ENCODE data around the gene SMNDC1. TPM values are rescaled to one million over a fixed set of nuclear protein-coding genes. Genes with fewer than 3 reads are reported as not detected.

Gene SMNDC1
- total RNA-seq, 1 donor from 2014 or later: 46.7 TPM

- Mint-ChIP-seq H3K27ac (ENCODE audit: unreplicated experiment) (no peak overlapping the region), H3K9me3 (ENCODE audit: unreplicated experiment) (peaks cover 10% of the 10 kb centered on the region), H3K4me3 (ENCODE audit: unreplicated experiment) (no peak overlapping the region), H3K27me3 (ENCODE audit: low read depth, unreplicated experiment) (no peaks in the 10 kb centered on the region), H3K4me1 (ENCODE audit: low read depth, unreplicated experiment) (peaks cover 35% of the 10 kb centered on the region), H3K36me3 (ENCODE audit: low read depth, unreplicated experiment) (no peaks in the 10 kb centered on the region)
- Histone ChIP-seq H2AFZ (ENCODE audit: low read depth, low read length) (no peak overlapping the region), H3K27me3 (ENCODE audit: insufficient read depth, low read length) (no peaks in the 10 kb centered on the region), H4K20me1 (ENCODE audit: insufficient read depth, low read length) (no peaks in the 10 kb centered on the region), H3K36me3 (ENCODE audit: insufficient read depth, low read length) (no peaks in the 10 kb centered on the region), H3K4me3 (ENCODE audit: insufficient read depth, low read depth, low read length) (no peak overlapping the region), H3K4me1 (ENCODE audit: insufficient read depth, low read length) (peaks cover 22% of the 10 kb centered on the region), H3K9me3 (ENCODE audit: insufficient read depth, low read depth, low read length) (no peaks in the 10 kb centered on the region), H3K9ac (ENCODE audit: low read length) (no peak overlapping the region), H3K27ac (ENCODE audit: low read depth, low read length) (no peak overlapping the region), H3K79me2 (ENCODE audit: insufficient read depth, low read length) (no peaks in the 10 kb centered on the region), H3K4me2 (ENCODE audit: low read length) (no peak overlapping the region)
- DNase-seq (ENCODE audit: low read depth): no peak
- TF ChIP-seq EZH2 (IDR thresholded peaks at IDR 0.05; ENCODE audit: insufficient read depth, low read length): no peak
- TF ChIP-seq, protein P1, sequence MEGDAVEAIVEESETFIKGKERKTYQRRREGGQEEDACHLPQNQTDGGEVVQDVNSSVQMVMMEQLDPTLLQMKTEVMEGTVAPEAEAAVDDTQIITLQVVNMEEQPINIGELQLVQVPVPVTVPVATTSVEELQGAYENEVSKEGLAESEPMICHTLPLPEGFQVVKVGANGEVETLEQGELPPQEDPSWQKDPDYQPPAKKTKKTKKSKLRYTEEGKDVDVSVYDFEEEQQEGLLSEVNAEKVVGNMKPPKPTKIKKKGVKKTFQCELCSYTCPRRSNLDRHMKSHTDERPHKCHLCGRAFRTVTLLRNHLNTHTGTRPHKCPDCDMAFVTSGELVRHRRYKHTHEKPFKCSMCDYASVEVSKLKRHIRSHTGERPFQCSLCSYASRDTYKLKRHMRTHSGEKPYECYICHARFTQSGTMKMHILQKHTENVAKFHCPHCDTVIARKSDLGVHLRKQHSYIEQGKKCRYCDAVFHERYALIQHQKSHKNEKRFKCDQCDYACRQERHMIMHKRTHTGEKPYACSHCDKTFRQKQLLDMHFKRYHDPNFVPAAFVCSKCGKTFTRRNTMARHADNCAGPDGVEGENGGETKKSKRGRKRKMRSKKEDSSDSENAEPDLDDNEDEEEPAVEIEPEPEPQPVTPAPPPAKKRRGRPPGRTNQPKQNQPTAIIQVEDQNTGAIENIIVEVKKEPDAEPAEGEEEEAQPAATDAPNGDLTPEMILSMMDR (IDR thresholded peaks at IDR 0.05; ENCODE audit: insufficient read depth, low read depth, low read length): no peak
- FAIRE-seq: no peak
Observed at GRCh38 chr10:110321869-110322620, 17.3 kb upstream of the SMNDC1 start.

- no peak overlapping the region for H3K27ac ChIP-seq (ENCODE audit: low read depth, low read length)
- H3K4me1 ChIP-seq (ENCODE audit: insufficient read depth, low read length): peaks cover under 1% of the 10 kb centered on the region
- no peak overlapping the region for H3K4me2 ChIP-seq (ENCODE audit: low read length)
- H3K4me3 ChIP-seq (ENCODE audit: insufficient read depth, low read depth, low read length): no peak overlapping the region
- Mint-ChIP-seq H3K9me3 (ENCODE audit: unreplicated experiment) (peaks cover 6% of the 10 kb centered on the region), H3K4me3 (ENCODE audit: unreplicated experiment) (no peak overlapping the region), H3K27ac (ENCODE audit: unreplicated experiment) (no peak overlapping the region), H3K27me3 (ENCODE audit: low read depth, unreplicated experiment) (no peaks in the 10 kb centered on the region), H3K36me3 (ENCODE audit: low read depth, unreplicated experiment) (no peaks in the 10 kb centered on the region), H3K4me1 (ENCODE audit: low read depth, unreplicated experiment) (peaks cover 3% of the 10 kb centered on the region)
- DNase-seq (ENCODE audit: low read depth) (no peak), FAIRE-seq (no peak)
- no peak for TF ChIP-seq EZH2 (IDR thresholded peaks at IDR 0.05; ENCODE audit: insufficient read depth, low read length)
- TF ChIP-seq, protein P1 (IDR thresholded peaks at IDR 0.05; ENCODE audit: insufficient read depth, low read depth, low read length): no peak
- H2AFZ ChIP-seq (ENCODE audit: low read depth, low read length): no peak overlapping the region
- no peaks in the 10 kb centered on the region for H3K79me2 ChIP-seq (ENCODE audit: insufficient read depth, low read length)
- H3K9ac ChIP-seq (ENCODE audit: low read length): no peak overlapping the region
- H3K9me3 ChIP-seq (ENCODE audit: insufficient read depth, low read depth, low read length): no peaks in the 10 kb centered on the region
- H3K27me3 ChIP-seq (ENCODE audit: insufficient read depth, low read length): no peaks in the 10 kb centered on the region
- H3K36me3 ChIP-seq (ENCODE audit: insufficient read depth, low read length): no peaks in the 10 kb centered on the region
- no peaks in the 10 kb centered on the region for H4K20me1 ChIP-seq (ENCODE audit: insufficient read depth, low read length)
Observed at GRCh38 chr10:110317866-110318850, 13.4 kb upstream of the SMNDC1 start.
